K562 (cell line): Measurements from ENCODE around the gene CGNL1. TPM values are rescaled to one million over a fixed set of nuclear protein-coding genes. Genes with fewer than 3 reads are reported as not detected.

ENCODE experiments used
- ATAC-seq: fragments of 200-7000 bp; cut with Tn5 transposase; 3 replicates; pipeline ENCODE4 v1.9.1; 2020; ENCODE audit warnings: moderate library complexity
- BruUV-seq: library from RNA; stranded (reverse); fragments of 400-500 nt; replicated peaks from 2 replicates; lab custom pipeline; 2021; lab: Mats Ljungman, UMichigan
- CTCF ChIA-PET: fragments of 300-600 bp; formaldehyde crosslinking; extraction: SDS; loops from one replicate; lab custom pipeline; 2021; ENCODE audit warnings: low intra/inter-chr PET ratio; lab: Yijun Ruan, JAX
- POLR2A ChIA-PET: fragments of 300-600, 350-650 bp; sonication (Branson Sonifier 250); formaldehyde crosslinking; extraction: SDS; loops from one replicate; lab custom pipeline; 2021; ENCODE audit warnings: antibody characterized with exemption, inconsistent platforms; lab: Yijun Ruan, JAX
- DNase-seq, 4 experiments: peaks; one replicate each; pipeline versions ENCODE4 v3.0.0 to v3.0.0-alpha.2; 2011 to 2018; ENCODE audit warnings: low spot score in 3 of 4, mixed read lengths in 3 of 4; ENCODE audit errors: extremely low read depth in 1 of 4
- FAIRE-seq: peaks from 2 replicates; lab custom pipeline; 2011; peaks lifted over from hg19 to GRCh38; lab: Jason Lieb, UNC
- H2AFZ ChIP-seq: 2 replicates; pipeline ENCODE4 v1.6.0; 2011; ENCODE audit warnings: low read depth, low read length, control low read depth, inconsistent platforms
- H3K27ac ChIP-seq: fragments of 200-600 bp; 3 replicates; pipeline ENCODE4 v1.8.0; 2011; ENCODE audit warnings: low read depth, mild to moderate bottlenecking, control low read depth, inconsistent platforms, low read length, moderate library complexity, mixed read lengths; ENCODE audit errors: extremely low read depth
- H3K27me3 ChIP-seq, 2 experiments: fragments of 300-600 bp in 1 of 2; 2 replicates in 1 of 2; 3 replicates in 1 of 2; pipeline versions ENCODE4 v1.6.0 to v1.8.0; 2011; ENCODE audit warnings: inconsistent platforms in 2 of 2, low read length in 2 of 2, mild to moderate bottlenecking in 1 of 2, mixed read lengths in 1 of 2, moderate library complexity in 1 of 2; ENCODE audit not compliant: control insufficient read depth in 2 of 2, insufficient read depth in 2 of 2
- H3K36me3 ChIP-seq: fragments of 300-600 bp; 3 replicates; pipeline ENCODE4 v1.8.0; 2011; ENCODE audit warnings: mild to moderate bottlenecking, low read length, inconsistent platforms; ENCODE audit not compliant: control insufficient read depth, insufficient read depth
- H3K4me1 ChIP-seq, 2 experiments: fragments of 200-600 bp in 1 of 2; replicated peaks in 1 of 2; 2 replicates in 1 of 2; 3 replicates in 1 of 2; pipeline versions ENCODE4 v1.5.1 to v1.8.0; 2011; ENCODE audit warnings: inconsistent platforms in 2 of 2, low read length in 2 of 2, mild to moderate bottlenecking in 1 of 2, mixed read lengths in 1 of 2, moderate library complexity in 1 of 2; ENCODE audit not compliant: control insufficient read depth in 2 of 2, insufficient read depth in 2 of 2
- H3K4me2 ChIP-seq: 2 replicates; pipeline ENCODE4 v1.6.1; 2011; ENCODE audit warnings: low read length, control low read depth, inconsistent platforms, mixed read lengths; ENCODE audit not compliant: insufficient read depth
- H3K4me3 ChIP-seq: fragments of 200-600 bp; sonication (generic), shearing (Covaris generic); 2 replicates; pipeline ENCODE4 v1.5.1; 2016; ENCODE audit warnings: control low read depth, inconsistent platforms
- H3K79me2 ChIP-seq: fragments of 200-600 bp; 3 replicates; pipeline ENCODE4 v1.8.0; 2011; ENCODE audit warnings: low read length, inconsistent platforms; ENCODE audit not compliant: control insufficient read depth, insufficient read depth
- H3K9ac ChIP-seq, 2 experiments: 2 replicates each; pipeline versions ENCODE4 v1.6.0 to v1.6.1; 2011; ENCODE audit warnings: low read depth in 2 of 2, low read length in 2 of 2, control low read depth in 1 of 2, inconsistent platforms in 1 of 2, mild to moderate bottlenecking in 1 of 2, mixed read lengths in 1 of 2; ENCODE audit not compliant: insufficient read depth in 1 of 2
- H3K9me1 ChIP-seq: one replicate; pipeline ENCODE4 v1.6.0; 2011; ENCODE audit warnings: inconsistent platforms, mild to moderate bottlenecking, low read length, moderate library complexity; ENCODE audit not compliant: control insufficient read depth, insufficient read depth
- H3K9me3 ChIP-seq: replicated peaks from 2 replicates; pipeline ENCODE4 v1.5.1; 2011; ENCODE audit warnings: low read depth, low read length, inconsistent platforms; ENCODE audit not compliant: control insufficient read depth, insufficient read depth
- H4K20me1 ChIP-seq: replicated peaks from 2 replicates; pipeline ENCODE4 v1.6.1; 2011; ENCODE audit warnings: low read length, inconsistent platforms, mixed read lengths; ENCODE audit not compliant: control insufficient read depth, insufficient read depth
- ADNP ChIP-seq: fragments of 200-800 bp; sonication (Bioruptor generic); IDR thresholded peaks from 2 replicates; pipeline ENCODE4 v1.6.1; 2016; ENCODE audit warnings: missing genetic modification characterization, missing compliant biosample characterization
- BDP1 ChIP-seq: IDR thresholded peaks from 3 replicates; pipeline ENCODE4 v1.6.1; 2011; ENCODE audit not compliant: insufficient read length, insufficient read depth
- CBFA2T3 ChIP-seq: fragments of 450-650 bp; IDR thresholded peaks from 2 replicates; pipeline ENCODE4 v1.6.1; 2017
- CBX1 ChIP-seq: sonication (generic); IDR thresholded peaks from 2 replicates; pipeline ENCODE4 v1.6.1; 2016; ENCODE audit warnings: antibody characterized with exemption, low read depth, mild to moderate bottlenecking
- CREB1 ChIP-seq, 2 experiments: sonication (generic) in 1 of 2; formaldehyde crosslinking in 1 of 2; IDR thresholded peaks; 2 replicates each; pipeline versions ENCODE4 v1.6.1 to v1.8.0; 2012 to 2022; ENCODE audit warnings: inconsistent platforms in 1 of 2, mild to moderate bottlenecking in 1 of 2, missing genetic modification reagents in 1 of 2, moderate library complexity in 1 of 2
- E2F3 ChIP-seq: fragments of 250-450 bp; sonication (Bioruptor Pico); IDR thresholded peaks from 2 replicates; pipeline ENCODE4 v1.4.0; 2020; ENCODE audit warnings: mild to moderate bottlenecking
- FOXP1 ChIP-seq: sonication (generic); formaldehyde crosslinking; IDR thresholded peaks from 2 replicates; pipeline ENCODE4 v1.8.0; 2022; ENCODE audit warnings: mild to moderate bottlenecking, missing genetic modification reagents
- HNRNPK ChIP-seq: fragments of 200-400 bp; formaldehyde crosslinking; IDR thresholded peaks from one replicate; pipeline ENCODE4 v1.6.1; 2018; ENCODE audit warnings: mild to moderate bottlenecking, low read depth, low read length; ENCODE audit not compliant: poor library complexity, severe bottlenecking
- HNRNPUL1 ChIP-seq: fragments of 200-400 bp; formaldehyde crosslinking; IDR thresholded peaks from 2 replicates; pipeline ENCODE4 v1.6.1; 2017; ENCODE audit warnings: low read length
- IFI16 ChIP-seq: fragments of 250-450 bp; sonication (Bioruptor Pico); IDR thresholded peaks from 2 replicates; pipeline ENCODE4 v2.1.2; 2022; ENCODE audit warnings: mild to moderate bottlenecking, inconsistent platforms
- NBN ChIP-seq: fragments of 450-650 bp; IDR thresholded peaks from 2 replicates; pipeline ENCODE4 v1.6.1; 2016; ENCODE audit warnings: low read depth, mild to moderate bottlenecking
- NR3C1 ChIP-seq: sonication (generic); formaldehyde crosslinking; IDR thresholded peaks from 2 replicates; pipeline ENCODE4 v1.8.1; 2022; ENCODE audit warnings: missing genetic modification reagents
- NRF1 ChIP-seq, 2 experiments: fragments of 450-650 bp; IDR thresholded peaks in 1 of 2; conservative IDR thresholded peaks in 1 of 2; 2 replicates each; pipeline ENCODE4 v1.6.1; 2014; ENCODE audit warnings: mild to moderate bottlenecking in 2 of 2
- TAL1 ChIP-seq: fragments of 450-650 bp; IDR thresholded peaks from 2 replicates; pipeline ENCODE4 v1.6.1; 2016; ENCODE audit warnings: mild to moderate bottlenecking
- TBL1XR1 ChIP-seq, 2 experiments: IDR thresholded peaks; 2 replicates each; pipeline ENCODE4 v1.6.1; 2012; ENCODE audit warnings: improper control_type of control experiment in 2 of 2, low read length in 2 of 2, mild to moderate bottlenecking in 1 of 2
- TCFL5 ChIP-seq: fragments of 250-450 bp; sonication (Bioruptor Pico); conservative IDR thresholded peaks from 2 replicates; pipeline ENCODE4 v1.6.1; 2021; ENCODE audit warnings: mild to moderate bottlenecking, moderate library complexity, matching md5 sums
- ZC3H11A ChIP-seq: IDR thresholded peaks from 2 replicates; pipeline ENCODE4 v1.6.1; 2012; ENCODE audit warnings: low read depth, low read length, improper control_type of control experiment
- ZC3H8 ChIP-seq: fragments of 450-650 bp; IDR thresholded peaks from 2 replicates; pipeline ENCODE4 v1.6.1; 2017
- ZFPM2 ChIP-seq: fragments of 250-450 bp; sonication (Bioruptor Pico); IDR thresholded peaks from 2 replicates; pipeline ENCODE4 v1.5.1; 2022; ENCODE audit warnings: mild to moderate bottlenecking
- ZNF239 ChIP-seq: fragments of 250-450 bp; sonication (Bioruptor Pico); IDR thresholded peaks from 2 replicates; pipeline ENCODE4 v1.4.0; 2020; ENCODE audit warnings: mild to moderate bottlenecking
- WGBS: fragments of 100-300 bp; shearing (Covaris generic); methylation state at CpG from one replicate; pipeline ENCODE4 v1.1.6; 2016; ENCODE audit warnings: low coverage, mixed read lengths; ENCODE audit not compliant: insufficient coverage; ENCODE audit errors: missing lambda C conversion rate; 5-methylcytosine and 5-hydroxymethylcytosine counted together
- in situ Hi-C: fragments of 300-500 bp; cut with MboI; formaldehyde crosslinking; loops from 4 replicates; pipeline ENCODE4 v1.15.0; 2018; ENCODE audit warnings: inconsistent platforms, mixed read lengths
- intact Hi-C: fragments of 100-400 bp; cut with micrococcal nuclease; formaldehyde crosslinking; loops from 2 replicates; pipeline ENCODE4 v1.14.2; 2022
- polyA plus RNA-seq, 8 experiments: library from polyadenylated mRNA; depleted of rRNA in 4 of 8; stranded (reverse) in 5 of 8; unstranded in 3 of 8; fragments of >200 nt; fragmentation: Nextera tagmentation in 2 of 8; fragmentation: Illumina TruSeq in 1 of 8; extraction: Ambion mirVana in 2 of 8; extraction: Trizol in 1 of 8; gene quantifications; 2 replicates each; pipeline versions ENCODE4 v1.2.1 to v1.2.3, GENCODE V29; 2011 to 2014; ENCODE audit warnings: inconsistent platforms in 1 of 8, missing spikeins in 1 of 8
- total RNA-seq, 7 experiments: library from RNA; depleted of rRNA in 6 of 7; stranded (reverse); fragments of >200 nt in 6 of 7; fragmentation: Illumina TruSeq in 2 of 7; extraction: Trizol in 2 of 7; gene quantifications; 2 replicates each; pipeline versions ENCODE4 v1.2.1 to v1.2.3, GENCODE V29; 2011 to 2021; ENCODE audit warnings: low replicate concordance in 1 of 7
- TF ChIP-seq, protein P1 (sequence below), 2 experiments: IDR thresholded peaks in 1 of 2; conservative IDR thresholded peaks in 1 of 2; 2 replicates each; pipeline ENCODE4 v1.6.1; 2016; ENCODE audit warnings: low read depth in 2 of 2, mild to moderate bottlenecking in 1 of 2, missing compliant biosample characterization in 1 of 2, missing genetic modification characterization in 1 of 2, moderate library complexity in 1 of 2
- TF ChIP-seq, protein P2 (sequence below): sonication (generic); formaldehyde crosslinking; IDR thresholded peaks from 2 replicates; pipeline ENCODE4 v1.8.1; 2023; ENCODE audit warnings: mild to moderate bottlenecking, missing genetic modification reagents, moderate library complexity

The CGNL1 gene
- total and polyA plus RNA-seq, 9 of the 15 experiments (the other 6 are each of a cell fraction or from before 2014, with no cell fraction given) = 0.01 to 0.07 TPM; not detected in 7

DNA sequence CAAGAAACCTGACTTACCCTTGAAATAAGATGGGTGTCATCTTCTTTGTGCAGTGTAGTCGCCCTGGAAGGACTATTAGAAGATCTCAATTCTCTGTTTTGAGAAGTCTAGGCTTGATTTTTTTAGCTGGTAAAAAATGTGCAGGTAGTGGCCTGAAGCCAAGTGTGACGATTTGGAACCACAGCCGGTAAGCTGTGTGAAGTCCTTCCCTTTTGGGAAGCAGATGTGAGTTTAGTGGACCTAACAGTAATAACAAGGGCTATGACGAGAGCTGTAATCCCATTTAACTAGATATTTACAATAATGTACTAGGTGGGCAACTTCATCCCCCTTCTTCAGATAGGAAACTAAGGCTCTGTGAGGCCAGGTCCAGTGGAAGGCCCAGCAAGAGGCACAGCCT, 133.7 kb downstream of the CGNL1 start (continued):
- TF ChIP-seq, protein P1, sequence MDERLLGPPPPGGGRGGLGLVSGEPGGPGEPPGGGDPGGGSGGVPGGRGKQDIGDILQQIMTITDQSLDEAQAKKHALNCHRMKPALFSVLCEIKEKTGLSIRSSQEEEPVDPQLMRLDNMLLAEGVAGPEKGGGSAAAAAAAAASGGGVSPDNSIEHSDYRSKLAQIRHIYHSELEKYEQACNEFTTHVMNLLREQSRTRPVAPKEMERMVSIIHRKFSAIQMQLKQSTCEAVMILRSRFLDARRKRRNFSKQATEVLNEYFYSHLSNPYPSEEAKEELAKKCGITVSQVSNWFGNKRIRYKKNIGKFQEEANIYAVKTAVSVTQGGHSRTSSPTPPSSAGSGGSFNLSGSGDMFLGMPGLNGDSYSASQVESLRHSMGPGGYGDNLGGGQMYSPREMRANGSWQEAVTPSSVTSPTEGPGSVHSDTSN (CRISPR knock-in tag; IDR thresholded peaks at IDR 0.05; ENCODE audit: low read depth) = no peak
- TF ChIP-seq, protein P1 (tag; conservative IDR thresholded peaks at IDR 0.05; ENCODE audit: low read depth) = no peak
- TF ChIP-seq ADNP (no peak), TCFL5 (CRISPR knock-in tag) (no peak)
- TF ChIP-seq, protein P2, sequence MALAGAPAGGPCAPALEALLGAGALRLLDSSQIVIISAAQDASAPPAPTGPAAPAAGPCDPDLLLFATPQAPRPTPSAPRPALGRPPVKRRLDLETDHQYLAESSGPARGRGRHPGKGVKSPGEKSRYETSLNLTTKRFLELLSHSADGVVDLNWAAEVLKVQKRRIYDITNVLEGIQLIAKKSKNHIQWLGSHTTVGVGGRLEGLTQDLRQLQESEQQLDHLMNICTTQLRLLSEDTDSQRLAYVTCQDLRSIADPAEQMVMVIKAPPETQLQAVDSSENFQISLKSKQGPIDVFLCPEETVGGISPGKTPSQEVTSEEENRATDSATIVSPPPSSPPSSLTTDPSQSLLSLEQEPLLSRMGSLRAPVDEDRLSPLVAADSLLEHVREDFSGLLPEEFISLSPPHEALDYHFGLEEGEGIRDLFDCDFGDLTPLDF (CRISPR knock-in tag) = no peak

DNA sequence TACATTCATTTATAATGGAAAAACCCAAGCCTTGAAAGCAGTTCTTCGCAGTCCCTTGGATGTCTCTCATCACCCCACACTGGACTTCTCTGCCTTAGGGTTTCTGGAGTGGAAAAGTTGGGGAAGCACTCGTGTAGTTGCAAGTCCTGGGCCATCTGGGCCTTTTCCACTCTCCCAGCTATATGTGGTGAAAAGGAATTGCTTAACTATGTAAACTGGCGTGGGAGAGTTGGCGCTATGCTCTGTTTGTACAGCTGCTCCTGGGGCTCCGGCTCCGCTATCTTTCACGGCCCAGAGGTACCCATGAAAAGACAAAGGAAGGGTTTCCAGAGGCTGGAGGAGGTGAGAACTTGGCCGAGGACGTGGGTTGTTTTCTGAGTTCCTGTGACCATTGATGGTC, 134.3 kb downstream of the CGNL1 start:
- ChIA-PET CTCF (no interaction called here), POLR2A (no interaction called here)
- no peak overlapping the region for H3K27ac ChIP-seq
- FAIRE-seq (no peak), DNase-seq (no peak), ATAC-seq (no peak)
- no peaks in the 10 kb centered on the region for H3K9me1 ChIP-seq
- H3K27me3 ChIP-seq = peaks cover 22% of the 10 kb centered on the region in 2 experiments
- no peaks in the 10 kb centered on the region for H3K36me3 ChIP-seq
- WGBS = 0% methylated on average over 9 of the region's 9 CpGs
- no peak overlapping the region for H3K4me2 ChIP-seq
- no peak overlapping the region for H3K9ac ChIP-seq
- no peaks in the 10 kb centered on the region for H3K79me2 ChIP-seq
- H2AFZ ChIP-seq = no peak overlapping the region
- BruUV-seq = no TSS peak
- H3K4me3 ChIP-seq = no peak overlapping the region
- intact Hi-C loops = no loop called here
- H3K9me3 ChIP-seq = no peaks in the 10 kb centered on the region
- no peaks in the 10 kb centered on the region for H3K4me1 ChIP-seq
- no peaks in the 10 kb centered on the region for H4K20me1 ChIP-seq
- in situ Hi-C loops = no loop called here
- TF ChIP-seq TAL1 (peak; percentile 39), IFI16 (CRISPR knock-in tag) (no peak), FOXP1 (CRISPR knock-in tag) (no peak), CREB1 (IDR thresholded peaks at IDR 0.05) (no peak), CREB1 (CRISPR knock-in tag; IDR thresholded peaks at IDR 0.05) (no peak), NBN (no peak), TBL1XR1 (IDR thresholded peaks at IDR 0.05; ENCODE audit: low read length in 2 of 2) (no peak), ZNF239 (CRISPR knock-in tag) (no peak), HNRNPK (no peak), BDP1 (no peak), HNRNPUL1 (no peak), NRF1 (conservative IDR thresholded peaks at IDR 0.05 in 1 of 2, IDR thresholded peaks at IDR 0.05 in 1 of 2) (no peak), CBX1 (no peak), ZC3H8 (no peak), ZFPM2 (CRISPR knock-in tag) (no peak), NR3C1 (CRISPR knock-in tag) (no peak), E2F3 (CRISPR knock-in tag) (no peak), CBFA2T3 (peak; percentile 60), ZC3H11A (no peak)
